ENCODE results near the gene IL18RAP. TPM values are rescaled to one million over a fixed set of nuclear protein-coding genes. Genes with fewer than 3 reads are reported as not detected.
A peak's percentile ranks its signal among the peaks of the same experiment; 100 is the strongest.

The IL18RAP gene
- total and polyA plus RNA-seq, 8 donors = 0.50 to 33.3 (median 1.8) TPM; not detected in 1

- TF ChIP-seq POLR2AphosphoS5 (IDR thresholded peaks at IDR 0.05) (no peak), CTCF (IDR thresholded peaks at IDR 0.05) (no peak), EP300 (IDR thresholded peaks at IDR 0.05) (no peak), POLR2A (IDR thresholded peaks at IDR 0.05) (no peak)
- intact Hi-C loops (cut with DNase I; ENCODE audit: low total_unique reads) = loop anchor here (10.0 kb wide), 1 partner anchor 192 kb away; no protein-coding TSS in a partner anchor
- Histone ChIP-seq H3K27ac (no peak overlapping the region), H3K36me3 (no peaks in the 10 kb centered on the region), H3K4me3 (no peak overlapping the region), H3K9me3 (no peaks in the 10 kb centered on the region), H3K4me1 (peaks cover 0 to 12% (median 7%) of the 10 kb centered on the region in 4 donors), H3K27me3 (no peaks in the 10 kb centered on the region)
- DNase-seq = no peak
- WGBS, 5 donors = 91 to 99% (median 96%) methylated on average over 9 of the region's 9 CpGs
Observed at GRCh38 chr2:102446936-102447335, 24.0 kb downstream of the IL18RAP start.

GRCh38 chr2:102449370-102449974, 26.5 kb downstream of the IL18RAP start:
- 0 to 2% (median 0%) methylated on average over 1 of the region's 1 CpG for whole genome bisulfite sequencing, 5 donors
- no peak overlapping the region for H3K4me3 ChIP-seq
- H3K4me1 ChIP-seq = peaks cover 0 to 11% (median 3%) of the 10 kb centered on the region in 4 donors
- H3K27me3 ChIP-seq = no peaks in the 10 kb centered on the region
- intact Hi-C loops (cut with DNase I; ENCODE audit: low total_unique reads) = loop anchor here (10.0 kb wide), 1 partner anchor 195 kb away; no protein-coding TSS in a partner anchor
- no peak overlapping the region for H3K27ac ChIP-seq
- DNase-seq = peak; percentile 37 to 70
- TF ChIP-seq POLR2AphosphoS5 (IDR thresholded peaks at IDR 0.05) (no peak), CTCF (IDR thresholded peaks at IDR 0.05) (peak in 3 of 7 experiments; percentile 44 to 60 (median 53))
- no peaks in the 10 kb centered on the region for H3K9me3 ChIP-seq
- no peaks in the 10 kb centered on the region for H3K36me3 ChIP-seq

- intact Hi-C loops (cut with DNase I; ENCODE audit: low total_unique reads) = no loop called here
- DNase-seq = peak in 1 of 2 donors; percentile 15
- 43 to 69% (median 63%) methylated on average over 2 of the region's 2 CpGs for WGBS, 5 donors
- Histone ChIP-seq H3K36me3 (no peaks in the 10 kb centered on the region), H3K27ac (no peak overlapping the region), H3K27me3 (no peaks in the 10 kb centered on the region), H3K4me3 (no peak overlapping the region), H3K4me1 (peaks cover 0 to 13% (median 3%) of the 10 kb centered on the region in 4 donors), H3K9me3 (no peaks in the 10 kb centered on the region)
- TF ChIP-seq EP300 (IDR thresholded peaks at IDR 0.05) = no peak
- peak in 1 of 7 experiments; percentile 9 for TF ChIP-seq CTCF (IDR thresholded peaks at IDR 0.05)
- no peak for TF ChIP-seq POLR2A (IDR thresholded peaks at IDR 0.05)
Observed at GRCh38 chr2:102451968-102452367, 29.0 kb downstream of the IL18RAP start.

GRCh38 chr2:102453501-102453900, 30.5 kb downstream of the IL18RAP start:
- H3K27me3 ChIP-seq = no peaks in the 10 kb centered on the region
- TF ChIP-seq EP300 (IDR thresholded peaks at IDR 0.05) = no peak
- no peak for TF ChIP-seq POLR2A (IDR thresholded peaks at IDR 0.05)
- no peak for TF ChIP-seq POLR2AphosphoS5 (IDR thresholded peaks at IDR 0.05)
- no peak for TF ChIP-seq CTCF (IDR thresholded peaks at IDR 0.05)
- no peak overlapping the region for H3K4me3 ChIP-seq
- intact Hi-C loops (cut with DNase I; ENCODE audit: low total_unique reads) = no loop called here
- no peaks in the 10 kb centered on the region for H3K36me3 ChIP-seq
- peak in 1 of 2 donors; percentile 53 for DNase-seq
- H3K27ac ChIP-seq = no peak overlapping the region
- 38 to 44% (median 39%) methylated on average over 4 of the region's 4 CpGs for WGBS, 5 donors
- no peaks in the 10 kb centered on the region for H3K9me3 ChIP-seq
- H3K4me1 ChIP-seq = peaks cover 0 to 13% (median 3%) of the 10 kb centered on the region in 4 donors
